Activated naive CD8-positive, alpha-beta T cell treated with anti-CD3 and anti-CD28 coated beads for 36 hours (primary cell): ENCODE measurements around the gene KIAA1755. TPM values are rescaled to one million over a fixed set of nuclear protein-coding genes. Genes with fewer than 3 reads are reported as not detected.

Source experiments
- DNase-seq: peaks from one replicate; pipeline ENCODE4 v3.0.0; 2021
- H3K27ac Mint-ChIP-seq: one replicate; pipeline ENCODE4 v1.8.0; 2022; ENCODE audit warnings: mild to moderate bottlenecking, moderate library complexity, mixed read lengths
- H3K27me3 Mint-ChIP-seq: one replicate; pipeline ENCODE4 v1.8.0; 2022; ENCODE audit warnings: mild to moderate bottlenecking, mixed read lengths
- H3K36me3 Mint-ChIP-seq: one replicate; pipeline ENCODE4 v1.8.0; 2021; ENCODE audit warnings: mild to moderate bottlenecking, mixed read lengths
- H3K4me1 Mint-ChIP-seq: one replicate; pipeline ENCODE4 v1.8.0; 2021; ENCODE audit warnings: mixed read lengths
- H3K4me3 Mint-ChIP-seq: one replicate; pipeline ENCODE4 v1.8.0; 2022; ENCODE audit warnings: mild to moderate bottlenecking, moderate library complexity, mixed read lengths
- H3K9me3 Mint-ChIP-seq: one replicate; pipeline ENCODE4 v1.8.0; 2022; ENCODE audit warnings: mixed read lengths
- total RNA-seq, 2 experiments: library from RNA; stranded (reverse); gene quantifications; one replicate each; pipeline ENCODE4 v1.2.3, GENCODE V29; 2021

The KIAA1755 gene
- total RNA-seq, 2 experiments from 2014 or later = not detected

- peaks cover 44% of the 10 kb centered on the region for H3K27me3 Mint-ChIP-seq
- no peaks in the 10 kb centered on the region for H3K36me3 Mint-ChIP-seq
- peak; percentile 58 for DNase-seq
- peaks cover 8% of the 10 kb centered on the region for H3K4me1 Mint-ChIP-seq
- H3K27ac Mint-ChIP-seq = no peak within 1 kb of the TSS
- H3K4me3 Mint-ChIP-seq = no peak within 1 kb of the TSS
- no peaks in the 10 kb centered on the region for H3K9me3 Mint-ChIP-seq
Observed at GRCh38 chr20:38165089-38165965, 95.2 kb downstream of the KIAA1755 start, which contains the start of gene TGM2. Gene TGM2, minus strand, starts transcription at chr20:38165270. Its CDS starts 72 bp downstream, at chr20:38165198.

DNA sequence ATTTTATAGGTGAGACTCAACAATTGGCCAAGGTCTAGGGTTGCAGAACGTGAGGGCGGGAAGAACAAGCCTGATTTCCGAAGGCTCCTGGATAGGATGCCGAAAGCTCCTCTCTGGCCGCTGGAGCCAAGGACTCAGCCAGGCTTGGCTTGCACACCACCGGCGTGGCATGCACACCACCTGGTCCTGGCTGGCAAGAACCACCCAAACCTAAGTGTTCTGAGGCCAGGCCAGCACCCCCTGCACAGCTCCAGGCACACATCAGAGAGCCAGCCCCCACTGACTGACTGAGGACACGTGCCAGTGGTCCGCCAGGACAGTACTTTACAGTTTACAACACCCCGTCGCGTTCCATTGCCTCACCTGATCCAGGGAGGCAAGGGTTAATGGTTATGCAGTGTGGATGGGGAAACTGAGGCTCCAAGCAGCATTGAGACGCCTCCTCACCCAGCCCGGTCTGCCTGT lies 95.9 kb downstream of the KIAA1755 start:
- Mint-ChIP-seq H3K36me3 (no peaks in the 10 kb centered on the region), H3K4me3 (no peak overlapping the region), H3K27me3 (peaks cover 40% of the 10 kb centered on the region), H3K27ac (no peak overlapping the region), H3K4me1 (peaks cover 8% of the 10 kb centered on the region), H3K9me3 (no peaks in the 10 kb centered on the region)
- DNase-seq = no peak

DNA sequence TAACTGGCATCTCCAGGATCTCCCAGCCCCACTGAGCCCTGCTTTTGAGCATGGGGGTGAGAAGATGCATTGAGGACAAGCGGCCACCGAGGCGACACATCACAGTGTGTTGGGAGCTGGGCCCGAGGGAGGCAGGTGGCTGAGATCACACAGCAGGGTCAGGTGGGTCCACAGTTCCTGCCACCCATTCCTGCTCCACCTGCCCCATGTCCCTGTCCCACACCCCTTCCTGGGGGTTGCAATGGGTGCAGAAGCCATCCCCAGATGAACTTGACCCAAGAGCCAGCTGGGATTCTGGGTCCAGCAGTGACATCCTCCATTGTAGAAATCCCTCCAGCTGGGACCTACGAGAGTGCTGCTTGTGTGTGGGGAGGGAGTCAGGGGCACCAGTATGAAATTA lies 96.5 kb downstream of the KIAA1755 start:
- H3K4me3 Mint-ChIP-seq = no peak overlapping the region
- no peak overlapping the region for H3K27ac Mint-ChIP-seq
- DNase-seq = no peak
- H3K9me3 Mint-ChIP-seq = no peaks in the 10 kb centered on the region
- H3K36me3 Mint-ChIP-seq = no peaks in the 10 kb centered on the region
- peaks cover 40% of the 10 kb centered on the region for H3K27me3 Mint-ChIP-seq
- peaks cover 8% of the 10 kb centered on the region for H3K4me1 Mint-ChIP-seq

DNA sequence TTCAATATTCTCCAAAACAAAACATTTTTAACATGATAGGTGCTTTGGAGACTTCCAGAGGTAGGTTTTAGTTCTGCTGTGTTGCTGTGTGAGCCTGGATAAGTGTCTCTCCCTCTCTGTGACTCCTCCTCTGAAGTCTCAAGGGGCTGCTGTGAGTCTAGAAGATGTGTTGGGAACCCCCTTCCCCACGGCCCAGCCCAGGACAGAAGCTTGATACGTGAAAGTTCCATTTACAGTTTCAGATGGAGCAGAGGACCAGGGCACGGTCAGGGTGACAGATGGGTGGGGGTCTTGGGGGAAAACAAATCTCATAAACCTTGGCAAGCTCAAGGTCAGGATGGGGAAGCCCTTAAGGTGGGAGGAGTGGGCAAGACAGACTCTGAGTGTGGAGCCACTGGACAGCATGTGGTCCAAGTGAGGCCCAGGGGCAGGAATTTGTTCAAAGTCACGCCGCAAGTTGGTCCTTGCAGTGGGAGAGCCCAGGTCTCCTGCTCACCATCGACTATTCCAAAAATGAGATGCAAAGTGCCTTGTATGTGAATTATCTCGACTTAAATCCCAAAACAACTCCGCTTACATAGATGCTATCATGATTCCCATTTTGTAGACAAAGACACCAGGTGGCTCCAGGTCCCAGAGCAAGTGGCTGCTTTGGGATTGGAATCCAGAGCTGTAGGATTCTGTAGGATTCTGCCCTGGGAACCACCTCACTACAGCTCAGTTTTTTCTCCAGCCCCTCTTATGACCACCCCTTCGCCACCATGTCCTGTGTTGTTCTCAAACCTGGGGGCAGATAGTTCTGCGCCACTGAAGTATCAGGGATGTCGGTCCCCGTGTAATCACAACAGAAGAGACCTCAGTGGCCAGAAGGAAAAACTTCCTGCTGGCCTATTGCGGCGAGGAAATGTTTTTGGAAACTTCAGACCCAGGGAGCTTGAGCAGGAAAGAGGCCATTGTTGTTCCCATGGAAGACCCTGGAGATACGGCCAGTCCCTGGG lies 97.4 kb downstream of the KIAA1755 start:
- Mint-ChIP-seq H3K36me3 (no peaks in the 10 kb centered on the region), H3K27me3 (peaks cover 40% of the 10 kb centered on the region), H3K27ac (no peak overlapping the region), H3K9me3 (no peaks in the 10 kb centered on the region), H3K4me3 (no peak overlapping the region), H3K4me1 (peaks cover 4% of the 10 kb centered on the region)
- DNase-seq = no peak

DNA sequence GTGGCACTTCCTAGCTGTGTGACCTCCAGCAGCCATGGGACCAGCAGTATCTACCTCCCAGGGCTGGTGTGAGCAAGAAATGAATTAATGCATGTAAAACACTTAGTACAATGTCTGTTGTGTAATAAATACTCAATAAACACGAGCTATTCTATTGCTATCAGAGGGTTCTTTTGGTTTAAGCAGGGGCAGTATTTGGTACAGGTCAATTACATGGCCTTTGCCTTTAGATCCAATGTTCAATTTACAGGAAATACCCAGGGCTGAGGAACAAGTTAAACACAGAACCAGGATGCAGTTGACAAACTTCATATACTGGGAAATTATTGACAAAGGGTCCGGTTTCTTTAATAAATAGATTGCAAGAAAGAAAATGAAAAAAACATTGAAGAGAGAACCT lies 98.4 kb downstream of the KIAA1755 start:
- peaks cover 4% of the 10 kb centered on the region for H3K4me1 Mint-ChIP-seq
- H3K36me3 Mint-ChIP-seq = no peaks in the 10 kb centered on the region
- H3K4me3 Mint-ChIP-seq = no peak overlapping the region
- peaks cover 37% of the 10 kb centered on the region for H3K27me3 Mint-ChIP-seq
- DNase-seq = no peak
- no peak overlapping the region for H3K27ac Mint-ChIP-seq
- H3K9me3 Mint-ChIP-seq = no peaks in the 10 kb centered on the region

- Mint-ChIP-seq H3K27ac (no peak overlapping the region), H3K36me3 (no peaks in the 10 kb centered on the region), H3K9me3 (no peaks in the 10 kb centered on the region), H3K4me3 (no peak overlapping the region), H3K4me1 (peaks cover 4% of the 10 kb centered on the region), H3K27me3 (peaks cover 36% of the 10 kb centered on the region)
- DNase-seq = no peak
Observed at GRCh38 chr20:38161412-38161774, 99.1 kb downstream of the KIAA1755 start.

Other genes with a start within 250 kb of the KIAA1755 start
- 10 to 100 TPM; 38.1 to 40.7 TPM for gene TTI1, start 227.3 kb downstream of the KIAA1755 start, total RNA-seq
- 10 to 100 TPM; 37.6 to 42.7 TPM for gene RPRD1B, start 227.0 kb downstream of the KIAA1755 start, total RNA-seq
- gene TGM2, start 95.5 kb downstream of the KIAA1755 start, total RNA-seq = not detected
- not detected for gene BPI, start 43.4 kb upstream of the KIAA1755 start, total RNA-seq
- not detected for gene LBP, start 85.7 kb upstream of the KIAA1755 start, total RNA-seq
- 100 to 1,000 TPM; 249 to 259 TPM for gene SNHG17, start 174.6 kb upstream of the KIAA1755 start, total RNA-seq
- 10 to 100 TPM; 25.1 to 25.6 TPM for gene RALGAPB, start 212.1 kb upstream of the KIAA1755 start, total RNA-seq